Naive thymus-derived CD8-positive, alpha-beta T cell (primary cell): ENCODE measurements around the gene C22orf15. TPM values are rescaled to one million over a fixed set of nuclear protein-coding genes. Genes with fewer than 3 reads are reported as not detected.

ENCODE experiments used
- ATAC-seq, 2 donors: fragments of 150-1000 bp; cut with Tn5 transposase in 1 of 2; sonication (Bioruptor Pico), chemical (Tn5 transposase) in 1 of 2; 1 replicate in 1 of 2; 2 replicates in 1 of 2; pipeline ENCODE4 v1.10.0; 2021; ENCODE audit warnings: mild to moderate bottlenecking in 2 of 2, moderate library complexity in 2 of 2
- POLR2A ChIA-PET: fragments of 350-600 bp; sonication (Branson Sonifier 250); formaldehyde crosslinking; loops from one replicate; lab custom pipeline; 2021; ENCODE audit warnings: antibody characterized with exemption; lab: Charles Lee
- DNase-seq, 10 donors: peaks; one replicate each; pipeline versions ENCODE4 v3.0.0 to v3.0.0-alpha.2; 2020 to 2022
- H3K27ac Mint-ChIP-seq, 10 donors: one replicate each; pipeline ENCODE4 v1.8.0; 2020 to 2022; ENCODE audit warnings: mild to moderate bottlenecking in 10 of 10, mixed read lengths in 10 of 10, moderate library complexity in 4 of 10, inconsistent platforms in 1 of 10
- H3K27me3 Mint-ChIP-seq, 5 donors: one replicate each; pipeline ENCODE4 v1.8.0; 2021 to 2022; ENCODE audit warnings: mixed read lengths in 5 of 5
- H3K36me3 Mint-ChIP-seq, 3 donors: one replicate each; pipeline ENCODE4 v1.8.0; 2020 to 2022; ENCODE audit warnings: mixed read lengths in 3 of 3, mild to moderate bottlenecking in 2 of 3, inconsistent platforms in 1 of 3
- H3K4me1 Mint-ChIP-seq, 4 donors: one replicate each; pipeline ENCODE4 v1.8.0; 2021 to 2022; ENCODE audit warnings: mixed read lengths in 4 of 4
- H3K4me3 Mint-ChIP-seq, 10 donors: one replicate each; pipeline ENCODE4 v1.8.0; 2020 to 2022; ENCODE audit warnings: mild to moderate bottlenecking in 10 of 10, mixed read lengths in 10 of 10, moderate library complexity in 6 of 10, inconsistent platforms in 1 of 10
- H3K9me3 Mint-ChIP-seq, 9 donors: one replicate each; pipeline ENCODE4 v1.8.0; 2020 to 2022; ENCODE audit warnings: mixed read lengths in 9 of 9, mild to moderate bottlenecking in 3 of 9, inconsistent platforms in 1 of 9, moderate library complexity in 1 of 9
- polyA plus RNA-seq, 3 donors: library from polyadenylated mRNA; unstranded; fragments of 300-500 nt; fragmentation: Illumina TruSeq; gene quantifications; one replicate each; pipeline ENCODE4 v1.2.3, GENCODE V29; 2021
- total RNA-seq, 8 experiments: library from RNA in 2 of 8; stranded (reverse) in 2 of 8; gene quantifications; one replicate each; pipeline ENCODE4 v1.2.3 and lab custom pipeline; 2021 to 2026

Gene C22orf15
- total and polyA plus RNA-seq, 5 experiments from 2014 or later = 0.42 to 5.4 (median 1.7) TPM

- peaks cover 12 to 24% (median 19%) of the 10 kb centered on the region in 4 donors for H3K4me1 Mint-ChIP-seq
- H3K36me3 Mint-ChIP-seq = no peaks in the 10 kb centered on the region
- H3K4me3 Mint-ChIP-seq = no peak overlapping the region
- ATAC-seq = no peak
- H3K27ac Mint-ChIP-seq = peak overlapping the region in 3 of 10 donors; percentile 35 to 51 (median 49)
- H3K9me3 Mint-ChIP-seq = no peaks in the 10 kb centered on the region
- DNase-seq = peak in 1 of 10 donors; percentile 26
- no peaks in the 10 kb centered on the region for H3K27me3 Mint-ChIP-seq
- POLR2A ChIA-PET = interaction anchor here (0.7 to 5.4 kb wide), 8 partner anchors 11 to 163 kb away, joined by 3 to 29 read pairs (median 6); partner anchors contain the start of genes C22orf15, MIF, SLC2A11 and SMARCB1
Observed at GRCh38 chr22:23775779-23776375, 13.1 kb downstream of the C22orf15 start.

GRCh38 chr22:23777776-23778576 is 15.2 kb downstream of the C22orf15 start:
- no peaks in the 10 kb centered on the region for H3K27me3 Mint-ChIP-seq
- peaks cover 6 to 8% (median 7%) of the 10 kb centered on the region in 4 donors for H3K4me1 Mint-ChIP-seq
- no peaks in the 10 kb centered on the region for H3K9me3 Mint-ChIP-seq
- no peak overlapping the region for H3K27ac Mint-ChIP-seq
- H3K36me3 Mint-ChIP-seq = no peaks in the 10 kb centered on the region
- ATAC-seq (no peak), DNase-seq (peak in 1 of 10 donors; percentile 37)
- POLR2A ChIA-PET = no interaction called here
- H3K4me3 Mint-ChIP-seq = no peak overlapping the region

GRCh38 chr22:23778577-23778900 is 15.7 kb downstream of the C22orf15 start:
- Mint-ChIP-seq H3K27me3 (no peaks in the 10 kb centered on the region), H3K4me1 (peaks cover under 1 to 3% (median 2%) of the 10 kb centered on the region in 4 donors), H3K9me3 (no peaks in the 10 kb centered on the region), H3K27ac (no peak overlapping the region), H3K36me3 (no peaks in the 10 kb centered on the region), H3K4me3 (no peak overlapping the region)
- ATAC-seq = no peak
- DNase-seq = no peak
- POLR2A ChIA-PET = interaction anchor here (0.7 kb wide), 1 partner anchor 422 kb away, joined by 3 read pairs; no protein-coding TSS in a partner anchor

GRCh38 chr22:23779083-23779482 is 16.3 kb downstream of the C22orf15 start:
- Mint-ChIP-seq H3K9me3 (no peaks in the 10 kb centered on the region), H3K27me3 (no peaks in the 10 kb centered on the region), H3K36me3 (no peaks in the 10 kb centered on the region), H3K27ac (no peak overlapping the region), H3K4me3 (no peak overlapping the region), H3K4me1 (peaks cover 2 to 8% (median 3%) of the 10 kb centered on the region in 4 donors)
- DNase-seq (peak in 1 of 10 donors; percentile 55), ATAC-seq (no peak)
- POLR2A ChIA-PET = interaction anchor here (0.7 to 1.5 kb wide), 2 partner anchors 12 to 422 kb away, joined by 3 to 4 read pairs; no protein-coding TSS in a partner anchor

GRCh38 chr22:23779731-23780130 is 16.9 kb downstream of the C22orf15 start:
- no peaks in the 10 kb centered on the region for H3K9me3 Mint-ChIP-seq
- peaks cover 8 to 14% (median 9%) of the 10 kb centered on the region in 4 donors for H3K4me1 Mint-ChIP-seq
- peak in 1 of 10 donors; percentile 34 for DNase-seq
- no peak for ATAC-seq
- H3K36me3 Mint-ChIP-seq = no peaks in the 10 kb centered on the region
- POLR2A ChIA-PET = interaction anchor here (1.5 kb wide), 1 partner anchor 13 kb away, joined by 4 read pairs; no protein-coding TSS in a partner anchor
- H3K27ac Mint-ChIP-seq = peak overlapping the region in 1 of 10 donors; percentile 63
- H3K4me3 Mint-ChIP-seq = no peak overlapping the region
- no peaks in the 10 kb centered on the region for H3K27me3 Mint-ChIP-seq

GRCh38 chr22:23780146-23780748 is 17.5 kb downstream of the C22orf15 start:
- Mint-ChIP-seq H3K4me3 (no peak overlapping the region), H3K4me1 (peaks cover 8 to 14% (median 9%) of the 10 kb centered on the region in 4 donors), H3K27ac (no peak overlapping the region), H3K27me3 (no peaks in the 10 kb centered on the region), H3K9me3 (no peaks in the 10 kb centered on the region), H3K36me3 (no peaks in the 10 kb centered on the region)
- ATAC-seq (no peak), DNase-seq (peak in 1 of 10 donors; percentile 36)
- POLR2A ChIA-PET = interaction anchor here (1.5 kb wide), 1 partner anchor 13 kb away, joined by 4 read pairs; no protein-coding TSS in a partner anchor

GRCh38 chr22:23781065-23781464 is 18.3 kb downstream of the C22orf15 start:
- H3K9me3 Mint-ChIP-seq = no peaks in the 10 kb centered on the region
- peak overlapping the region in 1 of 10 donors; percentile 51 for H3K27ac Mint-ChIP-seq
- DNase-seq = peak in 1 of 10 donors; percentile 38
- H3K27me3 Mint-ChIP-seq = no peaks in the 10 kb centered on the region
- peaks cover 8 to 18% (median 11%) of the 10 kb centered on the region in 4 donors for H3K4me1 Mint-ChIP-seq
- ATAC-seq = no peak
- H3K36me3 Mint-ChIP-seq = no peaks in the 10 kb centered on the region
- H3K4me3 Mint-ChIP-seq = no peak overlapping the region
- POLR2A ChIA-PET = no interaction called here

- POLR2A ChIA-PET = no interaction called here
- Mint-ChIP-seq H3K9me3 (no peaks in the 10 kb centered on the region), H3K36me3 (no peaks in the 10 kb centered on the region), H3K27me3 (no peaks in the 10 kb centered on the region), H3K4me1 (peaks cover 12 to 24% (median 17%) of the 10 kb centered on the region in 4 donors), H3K4me3 (no peak overlapping the region), H3K27ac (peak overlapping the region in 3 of 10 donors; percentile 33 to 75 (median 51))
- ATAC-seq (no peak), DNase-seq (peak in 1 of 10 donors; percentile 10)
Observed at GRCh38 chr22:23781511-23782183, 18.9 kb downstream of the C22orf15 start.

GRCh38 chr22:23782252-23782651 is 19.5 kb downstream of the C22orf15 start:
- H3K4me1 Mint-ChIP-seq = peaks cover 13 to 25% (median 18%) of the 10 kb centered on the region in 4 donors
- no peak overlapping the region for H3K27ac Mint-ChIP-seq
- H3K36me3 Mint-ChIP-seq = no peaks in the 10 kb centered on the region
- DNase-seq (peak in 1 of 10 donors; percentile 26), ATAC-seq (no peak)
- POLR2A ChIA-PET = no interaction called here
- H3K27me3 Mint-ChIP-seq = no peaks in the 10 kb centered on the region
- no peaks in the 10 kb centered on the region for H3K9me3 Mint-ChIP-seq
- no peak overlapping the region for H3K4me3 Mint-ChIP-seq

- Mint-ChIP-seq H3K36me3 (no peaks in the 10 kb centered on the region), H3K27me3 (no peaks in the 10 kb centered on the region), H3K9me3 (no peaks in the 10 kb centered on the region), H3K4me1 (peaks cover 13 to 28% (median 20%) of the 10 kb centered on the region in 4 donors), H3K27ac (no peak overlapping the region), H3K4me3 (no peak overlapping the region)
- ATAC-seq (no peak), DNase-seq (peak in 1 of 10 donors; percentile 37)
- POLR2A ChIA-PET = no interaction called here
Observed at GRCh38 chr22:23782703-23783102, 19.9 kb downstream of the C22orf15 start.

- POLR2A ChIA-PET = interaction anchor here (6.4 kb wide), 1 partner anchor 18 kb away, joined by 65 read pairs; the partner anchor contains the start of genes C22orf15 and CHCHD10
- H3K27ac Mint-ChIP-seq = peak overlapping the region in 4 of 10 donors; percentile 75 to 85 (median 82)
- ATAC-seq (no peak), DNase-seq (peak in 1 of 10 donors; percentile 22)
- peaks cover 16 to 36% (median 25%) of the 10 kb centered on the region in 4 donors for H3K4me1 Mint-ChIP-seq
- H3K27me3 Mint-ChIP-seq = no peaks in the 10 kb centered on the region
- H3K9me3 Mint-ChIP-seq = no peaks in the 10 kb centered on the region
- H3K4me3 Mint-ChIP-seq = no peak overlapping the region
- no peaks in the 10 kb centered on the region for H3K36me3 Mint-ChIP-seq
Observed at GRCh38 chr22:23783265-23784150, 20.7 kb downstream of the C22orf15 start.
